B cell (primary cell): ENCODE measurements around the gene PDZD7. TPM values are rescaled to one million over a fixed set of nuclear protein-coding genes. Genes with fewer than 3 reads are reported as not detected.

Experiments
- ATAC-seq: fragments of 200-7000 bp; cut with Tn5 transposase; one replicate; pipeline ENCODE4 v1.10.0; 2021; ENCODE audit warnings: low read depth, mild to moderate bottlenecking, moderate number of reproducible peaks, moderate library complexity
- CTCF ChIA-PET: fragments of 350-600 bp; sonication (Branson Sonifier 250); formaldehyde crosslinking; loops from one replicate; lab custom pipeline; 2021; ENCODE audit warnings: antibody characterized with exemption, inconsistent platforms; lab: Charles Lee
- POLR2A ChIA-PET: fragments of 350-600 bp; sonication (Branson Sonifier 250); formaldehyde crosslinking; loops from one replicate; lab custom pipeline; 2021; ENCODE audit warnings: antibody characterized with exemption; lab: Charles Lee
- DNase-seq: peaks from one replicate; pipeline ENCODE4 v3.0.0; 2013
- H2AFZ ChIP-seq: 2 replicates; pipeline ENCODE4 v1.6.1; 2012; ENCODE audit warnings: mild to moderate bottlenecking, low read depth, low read length; ENCODE audit not compliant: insufficient read depth, poor library complexity, severe bottlenecking
- H3K27ac ChIP-seq, 2 donors: 1 replicate in 1 of 2; 2 replicates in 1 of 2; pipeline ENCODE4 v1.5.1; 2012 to 2013; ENCODE audit warnings: low read length in 2 of 2, mild to moderate bottlenecking in 2 of 2, moderate library complexity in 1 of 2
- H3K27me3 ChIP-seq, 4 experiments: fragments of 200-600 bp in 1 of 4; sonication (generic) in 1 of 4; replicated peaks in 1 of 4; 1 replicate in 2 of 4; 2 replicates in 2 of 4; pipeline versions ENCODE4 v1.6.1 to v1.7.0; 2013 to 2016; ENCODE audit warnings: low read length in 3 of 4, mild to moderate bottlenecking in 2 of 4, mixed read lengths in 1 of 4, moderate library complexity in 1 of 4; ENCODE audit not compliant: insufficient read depth in 4 of 4, control insufficient read depth in 3 of 4; ENCODE audit errors: control extremely low read depth in 1 of 4
- H3K36me3 ChIP-seq, 2 experiments: replicated peaks in 1 of 2; 1 replicate in 1 of 2; 2 replicates in 1 of 2; pipeline versions ENCODE4 v1.6.1 to v1.7.1; 2013; ENCODE audit warnings: low read length in 1 of 2; ENCODE audit not compliant: insufficient read depth in 2 of 2, control insufficient read depth in 1 of 2; ENCODE audit errors: control extremely low read depth in 1 of 2, extremely low read depth in 1 of 2
- H3K4me1 ChIP-seq, 2 donors: fragments of 200-600 bp in 1 of 2; sonication (generic) in 1 of 2; 1 replicate in 1 of 2; 2 replicates in 1 of 2; pipeline versions ENCODE4 v1.5.1 to v1.6.1; 2013 to 2017; ENCODE audit warnings: low read length in 2 of 2; ENCODE audit not compliant: control insufficient read depth in 2 of 2, insufficient read depth in 2 of 2
- H3K4me2 ChIP-seq: replicated peaks from 2 replicates; pipeline ENCODE3; 2012; ENCODE audit warnings: mild to moderate bottlenecking, low read depth, low read length; ENCODE audit not compliant: poor library complexity, severe bottlenecking
- H3K4me3 ChIP-seq, 5 experiments: fragments of 200-600 bp in 1 of 5; sonication (generic) in 1 of 5; 1 replicate in 3 of 5; 2 replicates in 2 of 5; pipeline versions ENCODE4 v1.5.1 to v1.7.0; 2011 to 2016; ENCODE audit warnings: low read length in 4 of 5, mild to moderate bottlenecking in 4 of 5, low read depth in 2 of 5, control low read depth in 1 of 5, moderate library complexity in 1 of 5; ENCODE audit not compliant: insufficient read depth in 1 of 5; ENCODE audit errors: control extremely low read depth in 1 of 5, extremely low read depth in 1 of 5
- H3K79me2 ChIP-seq: fragments of 200-600 bp; sonication (generic); one replicate; pipeline ENCODE4 v1.6.0; 2016; ENCODE audit warnings: low read length; ENCODE audit not compliant: control insufficient read depth, insufficient read depth
- H3K9ac ChIP-seq: fragments of 200-600 bp; sonication (generic); 2 replicates; pipeline ENCODE4 v1.6.1; 2017; ENCODE audit warnings: mild to moderate bottlenecking, low read length, moderate library complexity
- H3K9me3 ChIP-seq, 3 donors: one replicate each; pipeline versions ENCODE4 v1.6.1 to v1.7.1; 2013; ENCODE audit warnings: low read length in 2 of 3; ENCODE audit not compliant: control insufficient read depth in 2 of 3, insufficient read depth in 1 of 3; ENCODE audit errors: control extremely low read depth in 1 of 3
- H4K20me1 ChIP-seq: 2 replicates; pipeline ENCODE4 v1.6.0; 2012; ENCODE audit warnings: mild to moderate bottlenecking, low read length; ENCODE audit not compliant: insufficient read depth, control insufficient read depth, poor library complexity, severe bottlenecking
- H3K27ac Mint-ChIP-seq: one replicate; pipeline ENCODE4 v1.8.0; 2021; ENCODE audit warnings: mixed read lengths
- H3K27me3 Mint-ChIP-seq: one replicate; pipeline ENCODE4 v1.8.0; 2021; ENCODE audit warnings: mixed read lengths
- H3K4me1 Mint-ChIP-seq: one replicate; pipeline ENCODE4 v1.8.0; 2021; ENCODE audit warnings: mixed read lengths
- H3K4me3 Mint-ChIP-seq: one replicate; pipeline ENCODE4 v1.8.0; 2021; ENCODE audit warnings: mixed read lengths
- H3K9me3 Mint-ChIP-seq: one replicate; pipeline ENCODE4 v1.8.0; 2022; ENCODE audit warnings: mixed read lengths; ENCODE audit not compliant: insufficient read depth
- CTCF ChIP-seq: fragments of 200-600 bp; IDR thresholded peaks from one replicate; pipeline ENCODE4 v1.8.0; 2022; ENCODE audit warnings: antibody characterized with exemption, mild to moderate bottlenecking
- EZH2 ChIP-seq: IDR thresholded peaks from 2 replicates; pipeline ENCODE4 v1.6.1; 2012; ENCODE audit warnings: borderline replicate concordance, low read depth, mild to moderate bottlenecking, moderate library complexity, low read length; ENCODE audit not compliant: insufficient read depth, poor library complexity, severe bottlenecking
- WGBS: methylation state at CpG from one replicate; pipeline ENCODE4 v1.1.5; 2013; ENCODE audit warnings: missing lambda C conversion rate; ENCODE audit not compliant: insufficient coverage; 5-methylcytosine and 5-hydroxymethylcytosine counted together
- intact Hi-C: fragments of 100-400 bp; cut with micrococcal nuclease; formaldehyde crosslinking; loops from one replicate; pipeline ENCODE4 v1.10.0; 2022
- polyA plus RNA-seq: library from polyadenylated mRNA; depleted of rRNA; stranded (reverse); fragments of >200 nt; gene quantifications from 2 replicates; pipeline ENCODE4 v1.2.3, GENCODE V29; 2012
- total RNA-seq, 2 donors: library from RNA; stranded (reverse); fragments of 120-200 nt in 1 of 2; gene quantifications; 1 replicate in 1 of 2; 2 replicates in 1 of 2; pipeline versions ENCODE4 v1.2.3 to v1.2.4, GENCODE V29; 2013 to 2022

PDZD7 gene
- total and polyA plus RNA-seq, 2 donors (not counting 1 experiment from before 2014, with no cell fraction given) = 0.64 to 0.69 TPM

- intact Hi-C loops = no loop called here
These were observed 47.8 kb downstream of the PDZD7 start for GRCh38 chr10:100982916-100983830.

More at GRCh38 chr10:100982916-100983830, 47.8 kb downstream of the PDZD7 start:
- no peak for TF ChIP-seq CTCF
- TF ChIP-seq EZH2 = no peak
- Histone ChIP-seq H3K4me2 (no peak overlapping the region), H3K27me3 (no peaks in the 10 kb centered on the region), H3K79me2 (peaks cover 23% of the 10 kb centered on the region), H3K27ac (no peak overlapping the region), H2AFZ (no peak overlapping the region), H3K9me3 (no peaks in the 10 kb centered on the region), H3K4me3 (no peak overlapping the region), H3K4me1 (peaks cover 12 to 15% of the 10 kb centered on the region in 2 donors), H3K36me3 (peaks cover 0 to 30% of the 10 kb centered on the region in 2 experiments), H3K9ac (no peak overlapping the region), H4K20me1 (peaks cover 4% of the 10 kb centered on the region)
- POLR2A ChIA-PET = no interaction called here
- Mint-ChIP-seq H3K9me3 (no peaks in the 10 kb centered on the region), H3K27me3 (no peaks in the 10 kb centered on the region), H3K27ac (no peak overlapping the region), H3K4me1 (peaks cover 26% of the 10 kb centered on the region), H3K4me3 (no peak overlapping the region)
- DNase-seq (no peak), ATAC-seq (no peak)
- whole genome bisulfite sequencing = 96% methylated on average over 15 of the region's 24 CpGs
- CTCF ChIA-PET = no interaction called here
